Naive B cell (primary cell): ENCODE data around the gene DDX18. TPM values are rescaled to one million over a fixed set of nuclear protein-coding genes. Genes with fewer than 3 reads are reported as not detected.

Experiments
- ATAC-seq, 2 donors: fragments of 150-1000 bp; cut with Tn5 transposase; 2 replicates each; pipeline ENCODE4 v1.10.0; 2021; ENCODE audit warnings: low read depth in 2 of 2, mild to moderate bottlenecking in 2 of 2, moderate library complexity in 2 of 2
- DNase-seq: peaks from one replicate; pipeline ENCODE4 v3.0.0; 2022
- H3K27ac Mint-ChIP-seq, 6 donors: one replicate each; pipeline ENCODE4 v1.8.0; 2020 to 2022; ENCODE audit warnings: mild to moderate bottlenecking in 6 of 6, mixed read lengths in 6 of 6, moderate library complexity in 5 of 6, inconsistent platforms in 2 of 6
- H3K27me3 Mint-ChIP-seq, 3 donors: one replicate each; pipeline ENCODE4 v1.8.0; 2021 to 2022; ENCODE audit warnings: mixed read lengths in 3 of 3, mild to moderate bottlenecking in 1 of 3
- H3K36me3 Mint-ChIP-seq, 2 donors: one replicate each; pipeline ENCODE4 v1.8.0; 2020 to 2022; ENCODE audit warnings: mixed read lengths in 2 of 2, inconsistent platforms in 1 of 2, mild to moderate bottlenecking in 1 of 2
- H3K4me1 Mint-ChIP-seq, 3 donors: one replicate each; pipeline ENCODE4 v1.8.0; 2020 to 2022; ENCODE audit warnings: mixed read lengths in 3 of 3, inconsistent platforms in 1 of 3, mild to moderate bottlenecking in 1 of 3, moderate library complexity in 1 of 3
- H3K4me3 Mint-ChIP-seq, 8 donors: one replicate each; pipeline ENCODE4 v1.8.0; 2020 to 2022; ENCODE audit warnings: mild to moderate bottlenecking in 8 of 8, mixed read lengths in 8 of 8, moderate library complexity in 8 of 8, inconsistent platforms in 2 of 8
- H3K9me3 Mint-ChIP-seq, 7 donors: one replicate each; pipeline ENCODE4 v1.8.0; 2020 to 2022; ENCODE audit warnings: mixed read lengths in 7 of 7, mild to moderate bottlenecking in 5 of 7, inconsistent platforms in 2 of 7, moderate library complexity in 1 of 7
- polyA plus RNA-seq, 6 donors: library from polyadenylated mRNA; unstranded; fragments of 300-500 nt; fragmentation: Illumina TruSeq; gene quantifications; one replicate each; pipeline ENCODE4 v1.2.3, GENCODE V29; 2021; ENCODE audit warnings: low read depth in 6 of 6

DDX18 gene
- polyA plus RNA-seq, 6 donors from 2014 or later = 35.9 to 58.6 (median 44.0) TPM

DNA sequence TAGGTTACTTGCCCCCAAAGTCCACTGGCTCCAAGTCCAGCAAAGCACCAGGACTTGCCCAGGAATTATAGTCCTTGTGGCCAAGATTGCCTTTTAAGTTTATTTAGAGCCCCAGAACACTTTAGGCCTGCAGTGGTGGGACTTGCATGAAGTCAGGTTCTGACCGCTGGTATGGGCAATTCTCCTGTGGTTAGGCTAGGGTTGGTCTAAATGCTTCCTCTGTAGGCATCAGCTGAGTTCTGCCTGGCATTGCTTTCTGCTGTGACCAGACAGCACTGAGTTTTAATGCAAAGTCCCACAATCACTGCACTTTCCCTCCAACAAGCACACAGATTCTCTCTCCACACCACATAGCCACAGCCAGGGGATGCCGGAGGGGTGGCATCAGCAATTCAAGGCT is 64.5 kb downstream of the DDX18 start:
- H3K4me3 Mint-ChIP-seq = no peak overlapping the region

More for the DNA sequence above, 64.5 kb downstream of the DDX18 start:
- Mint-ChIP-seq H3K27ac (no peak overlapping the region), H3K4me1 (no peaks in the 10 kb centered on the region), H3K9me3 (peaks cover 4 to 19% (median 10%) of the 10 kb centered on the region in 7 donors), H3K27me3 (peaks cover 36 to 54% (median 51%) of the 10 kb centered on the region in 3 donors), H3K36me3 (no peaks in the 10 kb centered on the region)
- DNase-seq (no peak), ATAC-seq (no peak)

Other genes starting within 250 kb of the DDX18 start
- gene CCDC93, start 199.4 kb downstream of the DDX18 start, polyA plus RNA-seq = 10 to 100 TPM in 3 of 6 donors, 1 to 10 TPM in 3; 5.1 to 11.6 (median 9.5) TPM